Hepatocyte (in vitro differentiated cells): Measurements from ENCODE around the gene DLX4.
A peak's percentile ranks its signal among the peaks of the same experiment; 100 is the strongest.

Experiments used
- EZH2 ChIP-seq: fragments of 200-600 bp; sonication (generic); IDR thresholded peaks from 2 replicates; pipeline ENCODE4 v1.6.1; 2016; ENCODE audit warnings: antibody characterized with exemption, mild to moderate bottlenecking, borderline replicate concordance
- EZH2phosphoT487 ChIP-seq: fragments of 200-600 bp; sonication (generic); IDR thresholded peaks from one replicate; pipeline ENCODE4 v1.6.1; 2018; ENCODE audit warnings: antibody characterized with exemption, mild to moderate bottlenecking, low read depth, moderate library complexity; ENCODE audit not compliant: unreplicated experiment, severe bottlenecking
- TF ChIP-seq, protein P1 (sequence below): fragments of 200-600 bp; sonication (generic); IDR thresholded peaks from 2 replicates; pipeline ENCODE4 v1.5.1; 2016; ENCODE audit warnings: antibody characterized with exemption, mild to moderate bottlenecking; ENCODE audit not compliant: poor library complexity

DNA sequence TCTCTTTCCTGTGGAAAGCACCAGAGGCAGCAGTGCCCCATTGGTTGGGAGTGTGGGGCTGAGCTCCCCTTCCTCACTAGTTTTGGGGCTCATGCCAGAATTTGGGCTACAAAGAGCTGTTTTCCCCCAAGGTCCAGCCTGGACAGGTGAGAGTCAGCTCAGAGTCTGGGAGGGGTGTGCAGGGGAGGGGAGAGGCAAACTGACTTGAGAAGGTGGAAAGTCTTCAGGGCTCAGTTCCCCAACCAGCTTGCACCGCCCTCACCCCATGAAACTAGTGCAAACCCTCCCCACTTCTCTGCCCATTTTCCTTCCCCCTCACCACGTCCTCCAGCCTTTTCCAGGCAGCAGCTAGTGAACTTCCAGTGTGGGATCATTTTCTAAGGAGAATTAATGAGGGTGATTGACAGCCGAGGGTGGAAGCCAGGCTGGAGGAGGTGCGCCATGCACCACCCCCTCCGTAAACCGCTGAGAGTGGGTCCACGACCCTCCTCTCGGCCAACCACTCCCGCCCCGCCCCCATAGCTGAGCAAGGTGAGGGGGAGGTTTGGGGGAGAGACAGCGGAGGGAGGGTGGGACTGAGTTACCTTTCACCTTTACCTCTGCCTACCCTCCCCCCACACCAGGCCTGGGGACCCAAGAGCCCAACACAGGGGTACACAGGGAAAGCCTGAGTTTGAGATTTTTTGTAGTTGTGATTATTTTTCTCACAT lies 6.2 kb upstream of the DLX4 start:
- TF ChIP-seq, protein P1, sequence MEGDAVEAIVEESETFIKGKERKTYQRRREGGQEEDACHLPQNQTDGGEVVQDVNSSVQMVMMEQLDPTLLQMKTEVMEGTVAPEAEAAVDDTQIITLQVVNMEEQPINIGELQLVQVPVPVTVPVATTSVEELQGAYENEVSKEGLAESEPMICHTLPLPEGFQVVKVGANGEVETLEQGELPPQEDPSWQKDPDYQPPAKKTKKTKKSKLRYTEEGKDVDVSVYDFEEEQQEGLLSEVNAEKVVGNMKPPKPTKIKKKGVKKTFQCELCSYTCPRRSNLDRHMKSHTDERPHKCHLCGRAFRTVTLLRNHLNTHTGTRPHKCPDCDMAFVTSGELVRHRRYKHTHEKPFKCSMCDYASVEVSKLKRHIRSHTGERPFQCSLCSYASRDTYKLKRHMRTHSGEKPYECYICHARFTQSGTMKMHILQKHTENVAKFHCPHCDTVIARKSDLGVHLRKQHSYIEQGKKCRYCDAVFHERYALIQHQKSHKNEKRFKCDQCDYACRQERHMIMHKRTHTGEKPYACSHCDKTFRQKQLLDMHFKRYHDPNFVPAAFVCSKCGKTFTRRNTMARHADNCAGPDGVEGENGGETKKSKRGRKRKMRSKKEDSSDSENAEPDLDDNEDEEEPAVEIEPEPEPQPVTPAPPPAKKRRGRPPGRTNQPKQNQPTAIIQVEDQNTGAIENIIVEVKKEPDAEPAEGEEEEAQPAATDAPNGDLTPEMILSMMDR = no peak
- TF ChIP-seq EZH2phosphoT487 = no peak
- peak; percentile 8 for TF ChIP-seq EZH2
